Upper lobe of left lung (tissue), 4 donors: Measurements from ENCODE around the gene PLXNA4.

ENCODE experiments used
- EP300 ChIP-seq, 4 donors: sonication (generic); formaldehyde crosslinking; IDR thresholded peaks; one replicate each; pipeline ENCODE4 v1.5.1; 2017; ENCODE audit warnings: antibody characterized with exemption in 4 of 4, control low read depth in 2 of 4
- POLR2A ChIP-seq, 4 donors: fragments of 450-650 bp; IDR thresholded peaks; one replicate each; pipeline ENCODE4 v1.5.1; 2016 to 2017; ENCODE audit warnings: antibody characterized with exemption in 4 of 4, mild to moderate bottlenecking in 2 of 4
- POLR2AphosphoS5 ChIP-seq, 2 donors: sonication (generic); formaldehyde crosslinking; IDR thresholded peaks; one replicate each; pipeline ENCODE4 v1.5.1; 2017; ENCODE audit warnings: antibody characterized with exemption in 2 of 2
- TF ChIP-seq, protein P1 (sequence below), 6 experiments: fragments of 450-650 bp in 4 of 6; fragments of 200-600 bp in 2 of 6; sonication (generic) in 2 of 6; IDR thresholded peaks; one replicate each; pipeline ENCODE4 v1.5.1; 2016 to 2019; ENCODE audit warnings: antibody characterized with exemption in 6 of 6

GRCh38 chr7:132604121-132604520 is 27.9 kb upstream of the PLXNA4 start:
- TF ChIP-seq POLR2A (IDR thresholded peaks at IDR 0.05) = no peak
- TF ChIP-seq, protein P1, sequence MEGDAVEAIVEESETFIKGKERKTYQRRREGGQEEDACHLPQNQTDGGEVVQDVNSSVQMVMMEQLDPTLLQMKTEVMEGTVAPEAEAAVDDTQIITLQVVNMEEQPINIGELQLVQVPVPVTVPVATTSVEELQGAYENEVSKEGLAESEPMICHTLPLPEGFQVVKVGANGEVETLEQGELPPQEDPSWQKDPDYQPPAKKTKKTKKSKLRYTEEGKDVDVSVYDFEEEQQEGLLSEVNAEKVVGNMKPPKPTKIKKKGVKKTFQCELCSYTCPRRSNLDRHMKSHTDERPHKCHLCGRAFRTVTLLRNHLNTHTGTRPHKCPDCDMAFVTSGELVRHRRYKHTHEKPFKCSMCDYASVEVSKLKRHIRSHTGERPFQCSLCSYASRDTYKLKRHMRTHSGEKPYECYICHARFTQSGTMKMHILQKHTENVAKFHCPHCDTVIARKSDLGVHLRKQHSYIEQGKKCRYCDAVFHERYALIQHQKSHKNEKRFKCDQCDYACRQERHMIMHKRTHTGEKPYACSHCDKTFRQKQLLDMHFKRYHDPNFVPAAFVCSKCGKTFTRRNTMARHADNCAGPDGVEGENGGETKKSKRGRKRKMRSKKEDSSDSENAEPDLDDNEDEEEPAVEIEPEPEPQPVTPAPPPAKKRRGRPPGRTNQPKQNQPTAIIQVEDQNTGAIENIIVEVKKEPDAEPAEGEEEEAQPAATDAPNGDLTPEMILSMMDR (IDR thresholded peaks at IDR 0.05) = no peak
- TF ChIP-seq POLR2AphosphoS5 (IDR thresholded peaks at IDR 0.05) = no peak
- TF ChIP-seq EP300 (IDR thresholded peaks at IDR 0.05) = no peak
